Amniotic epithelial cell (primary cell): ENCODE results near the gene MYPN.
"Not testable (repeated sequence)": the region's sequence is repeated elsewhere in the genome, so short reads cannot be mapped to it uniquely, and the experiment has no call there.

Experiments used
- DNase-seq: peaks from one replicate; pipeline ENCODE4 v3.0.0-alpha.2; 2010; ENCODE audit warnings: low read depth

Gene MYPN

GRCh38 chr10:68109331-68109730, at the start of gene MYPN:
Gene MYPN, plus strand, starts transcription at chr10:68109488. Its CDS starts 11,951 bp downstream, at chr10:68121439.
- no peak for DNase-seq

GRCh38 chr10:68067029-68067428, 42.3 kb upstream of the MYPN start:
- peak; percentile 43 for DNase-seq

GRCh38 chr10:68067508-68067907, 41.8 kb upstream of the MYPN start:
- no peak for DNase-seq

GRCh38 chr10:68073631-68074030, 35.7 kb upstream of the MYPN start:
- no peak for DNase-seq

- peak; percentile 45 for DNase-seq
These were observed 35.1 kb upstream of the MYPN start for GRCh38 chr10:68074031-68074774.

- DNase-seq = peak; percentile 93
These were observed 34.3 kb upstream of the MYPN start, which contains the start of gene HERC4 for GRCh38 chr10:68074775-68075549. Gene HERC4, minus strand, starts transcription at chr10:68075283. Its CDS starts 2,175 bp downstream, at chr10:68073108.

- DNase-seq = no peak
These were observed 33.7 kb upstream of the MYPN start for GRCh38 chr10:68075550-68076004.

- not testable (repeated sequence) for DNase-seq
These were observed 33.2 kb upstream of the MYPN start for GRCh38 chr10:68076081-68076480.

- DNase-seq = no peak
These were observed 32.3 kb upstream of the MYPN start for GRCh38 chr10:68077026-68077425.

- DNase-seq = no peak
These were observed 29.9 kb upstream of the MYPN start for GRCh38 chr10:68079434-68079833.

- no peak for DNase-seq
These were observed 28.3 kb upstream of the MYPN start for GRCh38 chr10:68080853-68081431.

GRCh38 chr10:68081916-68082315, 27.4 kb upstream of the MYPN start:
- DNase-seq = no peak

- peak; percentile 44 for DNase-seq
These were observed 26.4 kb upstream of the MYPN start for GRCh38 chr10:68082872-68083271.

- DNase-seq = no peak
These were observed 25.3 kb upstream of the MYPN start for GRCh38 chr10:68083953-68084352.

- no peak for DNase-seq
These were observed 24.8 kb upstream of the MYPN start for GRCh38 chr10:68084469-68084868.

- DNase-seq = no peak
These were observed 23.3 kb upstream of the MYPN start for GRCh38 chr10:68086011-68086410.

GRCh38 chr10:68086910-68087684, 22.2 kb upstream of the MYPN start:
- no peak for DNase-seq

GRCh38 chr10:68087685-68088401, 21.4 kb upstream of the MYPN start:
- no peak for DNase-seq

GRCh38 chr10:68088740-68089139, 20.5 kb upstream of the MYPN start:
- DNase-seq = peak; percentile 72

GRCh38 chr10:68090586-68090985, 18.7 kb upstream of the MYPN start:
- DNase-seq = no peak

GRCh38 chr10:68092512-68092911, 16.8 kb upstream of the MYPN start:
- no peak for DNase-seq
